Measurements from ENCODE around the gene C5. TPM values are rescaled to one million over a fixed set of nuclear protein-coding genes. Genes with fewer than 3 reads are reported as not detected.
"Not testable (repeated sequence)": the region's sequence is repeated elsewhere in the genome, so short reads cannot be mapped to it uniquely, and the experiment has no call there.

Gene C5
- total RNA-seq, 1 experiment from 2014 or later = 10.2 TPM

DNA sequence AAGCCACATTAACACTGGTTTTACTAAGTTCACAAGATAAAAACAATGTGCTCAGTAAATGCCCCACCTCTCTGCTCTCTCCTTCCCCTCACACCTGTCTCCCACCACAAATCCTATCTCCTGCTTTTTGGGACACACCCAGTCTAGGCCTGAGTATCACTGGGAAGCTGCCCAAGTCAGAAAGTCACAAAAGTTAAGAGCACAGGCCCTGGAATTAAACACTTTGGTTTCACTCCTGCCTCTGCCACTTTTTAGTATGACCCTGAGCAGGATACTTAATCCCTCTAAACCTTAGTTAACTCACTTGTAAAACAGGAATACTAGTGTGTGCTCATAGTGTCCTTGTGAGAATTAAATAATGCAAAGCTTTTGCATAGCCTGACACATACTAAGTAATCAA lies 11.3 kb downstream of the C5 start:
- Histone ChIP-seq H3K27ac (ENCODE audit: low read length) (no peak overlapping the region), H4K20me1 (ENCODE audit: insufficient read depth, low read depth, low read length) (no peaks in the 10 kb centered on the region), H3K4me2 (ENCODE audit: low read depth, low read length, poor library complexity, severe bottlenecking) (no peak overlapping the region), H3K9me3 (ENCODE audit: low read length) (no peaks in the 10 kb centered on the region), H3K9me2 (replicated peaks; ENCODE audit: insufficient read depth, low read length) (no peaks in the 10 kb centered on the region), H2AFZ (ENCODE audit: low read length) (0 out of 2 replicates have a peak overlapping the region, but pooled peaks have one; percentile 40), H3K9ac (ENCODE audit: low read length) (no peak overlapping the region), H3K36me3 (ENCODE audit: insufficient read depth, low read length) (no peaks in the 10 kb centered on the region), H3K4me1 (ENCODE audit: low read length) (peaks cover 5% of the 10 kb centered on the region), H3K27me3 (ENCODE audit: low read length) (no peaks in the 10 kb centered on the region), H3K79me2 (ENCODE audit: low read length) (no peaks in the 10 kb centered on the region), H3K4me3 (ENCODE audit: low read length) (no peak overlapping the region)
- DNase-seq = no peak

DNA sequence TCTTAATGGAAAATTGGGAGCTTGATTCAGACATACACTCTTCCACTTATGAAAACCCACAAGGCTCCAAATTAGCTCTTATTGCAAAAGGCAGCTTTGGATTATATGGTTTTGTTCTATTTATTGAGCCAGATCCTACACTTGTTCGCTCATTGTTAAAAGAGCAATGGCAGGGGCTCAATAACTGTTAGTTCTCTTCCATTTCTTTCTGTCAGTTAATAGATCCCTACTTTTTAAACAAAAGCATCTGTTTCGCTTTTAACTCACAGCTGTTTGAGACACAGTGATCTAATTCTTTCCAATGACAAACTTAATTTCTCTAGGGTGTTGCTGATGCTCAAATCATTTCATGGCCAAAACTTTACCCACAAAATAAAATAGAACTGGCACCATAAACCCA lies 11.7 kb downstream of the C5 start:
- DNase-seq = no peak
- no peak overlapping the region for H3K27ac ChIP-seq (ENCODE audit: low read length)
- H3K79me2 ChIP-seq (ENCODE audit: low read length) = no peaks in the 10 kb centered on the region
- H3K9me3 ChIP-seq (ENCODE audit: low read length) = no peaks in the 10 kb centered on the region
- peaks cover 5% of the 10 kb centered on the region for H3K4me1 ChIP-seq (ENCODE audit: low read length)
- 0 out of 2 replicates have a peak overlapping the region, but pooled peaks have one; percentile 40 for H2AFZ ChIP-seq (ENCODE audit: low read length)
- no peaks in the 10 kb centered on the region for H3K27me3 ChIP-seq (ENCODE audit: low read length)
- H3K9ac ChIP-seq (ENCODE audit: low read length) = no peak overlapping the region
- no peak overlapping the region for H3K4me2 ChIP-seq (ENCODE audit: low read depth, low read length, poor library complexity, severe bottlenecking)
- no peaks in the 10 kb centered on the region for H4K20me1 ChIP-seq (ENCODE audit: insufficient read depth, low read depth, low read length)
- no peaks in the 10 kb centered on the region for H3K9me2 ChIP-seq (replicated peaks; ENCODE audit: insufficient read depth, low read length)
- H3K36me3 ChIP-seq (ENCODE audit: insufficient read depth, low read length) = no peaks in the 10 kb centered on the region
- no peak overlapping the region for H3K4me3 ChIP-seq (ENCODE audit: low read length)

DNA sequence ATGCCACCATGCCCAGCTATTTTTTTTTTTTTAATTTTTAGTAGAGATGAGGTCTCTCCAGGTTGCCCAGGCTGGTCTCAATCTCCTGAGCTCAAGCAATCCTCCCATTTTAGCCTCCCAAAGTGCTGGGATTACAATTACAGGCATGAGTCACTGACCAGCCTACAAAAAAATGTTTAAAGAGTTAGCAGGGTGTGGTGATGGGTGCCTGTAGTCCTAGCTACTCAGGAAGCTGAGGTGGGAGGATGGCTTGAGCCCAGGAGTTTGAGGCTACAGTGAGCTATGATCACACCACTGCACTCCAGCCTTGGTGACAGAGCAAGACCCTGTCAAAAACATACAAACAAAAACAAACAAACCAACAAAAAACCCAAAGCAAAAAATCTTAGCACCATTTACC lies 14.4 kb downstream of the C5 start:
- H3K27me3 ChIP-seq (ENCODE audit: low read length); H3K79me2 ChIP-seq (ENCODE audit: low read length); H3K9ac ChIP-seq (ENCODE audit: low read length); H3K9me3 ChIP-seq (ENCODE audit: low read length); H3K4me1 ChIP-seq (ENCODE audit: low read length); H4K20me1 ChIP-seq (ENCODE audit: insufficient read depth, low read depth, low read length); H3K4me2 ChIP-seq (ENCODE audit: low read depth, low read length, poor library complexity, severe bottlenecking); DNase-seq; H3K4me3 ChIP-seq (ENCODE audit: low read length); H2AFZ ChIP-seq (ENCODE audit: low read length); H3K27ac ChIP-seq (ENCODE audit: low read length); H3K36me3 ChIP-seq (ENCODE audit: insufficient read depth, low read length); H3K9me2 ChIP-seq (replicated peaks; ENCODE audit: insufficient read depth, low read length): not testable (repeated sequence)

DNA sequence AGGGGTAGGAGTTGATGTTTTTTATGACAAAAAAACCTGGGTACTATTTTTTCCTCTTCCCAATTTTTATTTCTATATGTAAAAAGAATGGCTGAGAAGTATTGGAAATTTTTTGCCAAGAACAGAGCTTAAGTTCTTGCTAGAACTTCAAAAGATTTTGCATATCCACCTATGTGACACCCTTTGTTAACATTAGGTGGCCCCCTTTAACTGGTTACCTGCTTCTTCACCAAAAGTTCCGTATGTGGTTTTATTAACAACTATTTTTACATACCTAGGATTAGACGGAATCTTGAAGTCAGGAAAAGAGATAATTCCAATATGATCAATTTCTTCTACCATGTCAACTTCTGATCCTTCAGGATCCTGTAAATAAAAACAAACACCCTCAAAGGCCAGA lies 15.5 kb downstream of the C5 start:
- Histone ChIP-seq H3K79me2 (ENCODE audit: low read length) (no peaks in the 10 kb centered on the region), H3K9me3 (ENCODE audit: low read length) (no peaks in the 10 kb centered on the region), H3K36me3 (ENCODE audit: insufficient read depth, low read length) (no peaks in the 10 kb centered on the region), H4K20me1 (ENCODE audit: insufficient read depth, low read depth, low read length) (no peaks in the 10 kb centered on the region), H3K4me1 (ENCODE audit: low read length) (peaks cover 5% of the 10 kb centered on the region), H3K4me2 (ENCODE audit: low read depth, low read length, poor library complexity, severe bottlenecking) (no peak overlapping the region), H3K9me2 (replicated peaks; ENCODE audit: insufficient read depth, low read length) (no peaks in the 10 kb centered on the region), H3K9ac (ENCODE audit: low read length) (no peak overlapping the region), H2AFZ (ENCODE audit: low read length) (no peak overlapping the region), H3K27ac (ENCODE audit: low read length) (no peak overlapping the region), H3K4me3 (ENCODE audit: low read length) (no peak overlapping the region), H3K27me3 (ENCODE audit: low read length) (no peaks in the 10 kb centered on the region)
- no peak for DNase-seq

DNA sequence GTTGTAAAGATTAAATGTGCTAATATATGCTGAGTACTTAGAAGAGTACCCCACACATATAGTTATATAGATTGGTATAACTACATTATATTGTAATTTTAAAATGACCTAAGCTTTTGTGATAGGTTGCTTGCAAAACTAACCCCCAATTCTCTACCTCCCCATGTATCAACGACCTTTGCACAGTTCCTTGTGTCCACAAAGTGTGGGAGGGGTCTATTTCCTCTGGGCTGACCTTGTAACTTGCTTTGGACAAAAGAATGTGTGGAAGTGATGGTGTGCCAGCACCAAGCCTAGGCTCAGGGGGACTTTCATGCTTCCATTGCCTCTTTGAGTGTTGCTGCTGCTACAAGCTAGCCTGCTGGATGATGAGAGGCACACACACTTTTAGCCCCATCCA lies 20.6 kb downstream of the C5 start:
- Histone ChIP-seq H3K36me3 (ENCODE audit: insufficient read depth, low read length) (no peaks in the 10 kb centered on the region), H3K9ac (ENCODE audit: low read length) (no peak overlapping the region), H3K4me3 (ENCODE audit: low read length) (no peak overlapping the region), H2AFZ (ENCODE audit: low read length) (no peak overlapping the region), H3K4me1 (ENCODE audit: low read length) (no peaks in the 10 kb centered on the region), H3K27ac (ENCODE audit: low read length) (no peak overlapping the region), H3K79me2 (ENCODE audit: low read length) (no peaks in the 10 kb centered on the region), H3K9me2 (replicated peaks; ENCODE audit: insufficient read depth, low read length) (no peaks in the 10 kb centered on the region), H3K27me3 (ENCODE audit: low read length) (no peaks in the 10 kb centered on the region), H3K9me3 (ENCODE audit: low read length) (no peaks in the 10 kb centered on the region), H3K4me2 (ENCODE audit: low read depth, low read length, poor library complexity, severe bottlenecking) (no peak overlapping the region), H4K20me1 (ENCODE audit: insufficient read depth, low read depth, low read length) (no peaks in the 10 kb centered on the region)
- DNase-seq = no peak

DNA sequence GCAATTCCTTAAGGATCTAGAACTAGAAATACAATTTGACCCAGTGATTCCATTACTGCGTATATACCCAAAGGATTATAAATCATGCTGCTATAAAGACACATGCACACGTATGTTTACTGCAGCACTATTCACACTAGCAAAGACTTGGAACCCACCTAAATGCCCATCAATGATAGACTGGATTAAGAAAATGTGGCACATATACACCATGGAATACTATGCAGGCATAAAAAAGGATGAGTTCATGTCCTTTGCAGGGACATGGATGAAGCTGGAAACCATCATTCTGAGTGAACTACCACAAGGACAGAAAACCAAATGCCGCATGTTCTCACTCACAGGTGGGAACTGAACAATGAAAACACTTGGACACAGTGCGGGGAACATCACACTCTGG lies 21.8 kb downstream of the C5 start:
- H3K27ac ChIP-seq (ENCODE audit: low read length); H3K27me3 ChIP-seq (ENCODE audit: low read length); DNase-seq; H2AFZ ChIP-seq (ENCODE audit: low read length); H3K9ac ChIP-seq (ENCODE audit: low read length); H3K36me3 ChIP-seq (ENCODE audit: insufficient read depth, low read length); H3K9me3 ChIP-seq (ENCODE audit: low read length); H3K4me3 ChIP-seq (ENCODE audit: low read length); H3K79me2 ChIP-seq (ENCODE audit: low read length); H3K9me2 ChIP-seq (replicated peaks; ENCODE audit: insufficient read depth, low read length); H4K20me1 ChIP-seq (ENCODE audit: insufficient read depth, low read depth, low read length); H3K4me1 ChIP-seq (ENCODE audit: low read length); H3K4me2 ChIP-seq (ENCODE audit: low read depth, low read length, poor library complexity, severe bottlenecking): not testable (repeated sequence)

DNA sequence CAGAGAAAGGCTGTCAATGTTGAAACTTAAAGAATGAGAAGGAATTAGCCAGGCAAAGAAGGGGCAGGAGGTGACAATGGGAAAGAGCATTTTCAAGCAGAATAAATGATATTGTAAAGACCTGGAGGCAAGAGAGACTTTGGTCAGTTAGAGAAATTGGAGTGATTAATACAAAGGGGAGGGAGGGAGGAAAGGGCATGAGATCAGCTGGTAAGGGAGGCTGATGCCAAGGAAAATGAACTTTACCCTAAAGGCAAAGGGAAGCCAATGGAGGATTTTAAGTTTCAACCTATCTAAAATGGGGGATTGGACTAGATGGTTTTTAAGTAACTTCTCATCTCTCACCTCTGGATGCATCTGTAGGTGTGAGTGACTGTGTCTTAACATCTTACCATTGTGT lies 23.3 kb downstream of the C5 start:
- Histone ChIP-seq H3K79me2 (ENCODE audit: low read length) (no peaks in the 10 kb centered on the region), H3K9me2 (replicated peaks; ENCODE audit: insufficient read depth, low read length) (no peaks in the 10 kb centered on the region), H3K36me3 (ENCODE audit: insufficient read depth, low read length) (no peaks in the 10 kb centered on the region), H3K9ac (ENCODE audit: low read length) (no peak overlapping the region), H3K9me3 (ENCODE audit: low read length) (no peaks in the 10 kb centered on the region), H3K27me3 (ENCODE audit: low read length) (no peaks in the 10 kb centered on the region), H3K4me2 (ENCODE audit: low read depth, low read length, poor library complexity, severe bottlenecking) (no peak overlapping the region), H4K20me1 (ENCODE audit: insufficient read depth, low read depth, low read length) (no peaks in the 10 kb centered on the region), H3K4me1 (ENCODE audit: low read length) (no peaks in the 10 kb centered on the region), H3K27ac (ENCODE audit: low read length) (no peak overlapping the region), H2AFZ (ENCODE audit: low read length) (no peak overlapping the region), H3K4me3 (ENCODE audit: low read length) (no peak overlapping the region)
- DNase-seq = no peak

DNA sequence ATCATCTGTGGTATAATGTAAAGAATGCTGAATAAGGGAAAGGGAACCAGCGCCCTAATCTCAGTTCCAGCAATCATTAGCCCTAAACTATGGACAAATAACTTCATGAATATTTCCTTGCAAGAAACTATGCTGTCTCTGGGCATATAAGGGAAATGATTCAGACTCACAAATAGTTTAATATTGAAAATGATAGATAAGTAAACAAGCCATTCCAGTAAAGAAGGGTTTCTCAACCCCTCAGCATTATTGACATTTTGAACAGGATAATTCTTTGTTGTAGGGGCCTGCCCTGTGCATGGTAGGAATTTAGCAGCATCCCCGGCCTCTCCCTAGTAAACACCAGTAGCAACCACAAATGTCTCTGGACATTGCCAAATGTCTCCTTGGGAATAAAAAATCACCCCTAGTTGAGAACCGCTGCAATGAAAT lies 23.8 kb downstream of the C5 start:
- no peaks in the 10 kb centered on the region for H3K4me1 ChIP-seq (ENCODE audit: low read length)
- H3K79me2 ChIP-seq (ENCODE audit: low read length) = no peaks in the 10 kb centered on the region
- no peaks in the 10 kb centered on the region for H3K36me3 ChIP-seq (ENCODE audit: insufficient read depth, low read length)
- H3K9ac ChIP-seq (ENCODE audit: low read length) = no peak overlapping the region
- DNase-seq = no peak
- H4K20me1 ChIP-seq (ENCODE audit: insufficient read depth, low read depth, low read length) = no peaks in the 10 kb centered on the region
- H3K4me2 ChIP-seq (ENCODE audit: low read depth, low read length, poor library complexity, severe bottlenecking) = no peak overlapping the region
- no peak overlapping the region for H3K27ac ChIP-seq (ENCODE audit: low read length)
- H3K9me2 ChIP-seq (replicated peaks; ENCODE audit: insufficient read depth, low read length) = no peaks in the 10 kb centered on the region
- no peaks in the 10 kb centered on the region for H3K27me3 ChIP-seq (ENCODE audit: low read length)
- no peak overlapping the region for H3K4me3 ChIP-seq (ENCODE audit: low read length)
- no peaks in the 10 kb centered on the region for H3K9me3 ChIP-seq (ENCODE audit: low read length)
- H2AFZ ChIP-seq (ENCODE audit: low read length) = no peak overlapping the region

DNA sequence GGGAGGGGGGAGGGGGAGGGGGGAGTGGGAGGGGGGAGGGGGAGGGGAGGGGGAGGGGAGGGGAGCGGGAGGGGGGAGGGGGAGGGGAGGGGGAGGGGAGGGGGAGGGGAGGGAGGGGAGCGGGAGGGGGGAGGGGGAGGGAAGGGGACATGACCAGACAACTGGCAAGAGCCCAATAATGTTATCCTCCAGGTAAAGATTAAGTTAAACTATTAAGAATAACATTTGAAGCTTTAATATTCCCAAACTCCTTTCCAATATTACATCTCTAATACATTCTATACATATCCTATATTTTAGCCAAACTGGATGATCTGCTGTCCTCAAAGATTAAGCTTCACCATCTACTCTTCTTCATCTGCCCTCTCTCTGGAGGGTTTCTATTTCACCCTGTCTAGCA lies 25.8 kb downstream of the C5 start:
- peak; percentile 41 for DNase-seq
- Histone ChIP-seq H3K4me1 (ENCODE audit: low read length) (no peaks in the 10 kb centered on the region), H2AFZ (ENCODE audit: low read length) (no peak overlapping the region)

More for the DNA sequence above, 25.8 kb downstream of the C5 start:
- H3K79me2 ChIP-seq (ENCODE audit: low read length) = no peaks in the 10 kb centered on the region
- H3K9ac ChIP-seq (ENCODE audit: low read length) = no peak overlapping the region
- no peaks in the 10 kb centered on the region for H3K36me3 ChIP-seq (ENCODE audit: insufficient read depth, low read length)
- H3K27ac ChIP-seq (ENCODE audit: low read length) = no peak overlapping the region
- no peaks in the 10 kb centered on the region for H3K27me3 ChIP-seq (ENCODE audit: low read length)
- no peaks in the 10 kb centered on the region for H3K9me3 ChIP-seq (ENCODE audit: low read length)
- H4K20me1 ChIP-seq (ENCODE audit: insufficient read depth, low read depth, low read length) = no peaks in the 10 kb centered on the region
- no peak overlapping the region for H3K4me2 ChIP-seq (ENCODE audit: low read depth, low read length, poor library complexity, severe bottlenecking)
- no peaks in the 10 kb centered on the region for H3K9me2 ChIP-seq (replicated peaks; ENCODE audit: insufficient read depth, low read length)
- H3K4me3 ChIP-seq (ENCODE audit: low read length) = no peak overlapping the region
